Tibial artery (tissue), 4 donors: ENCODE results near the gene DUSP11.
A peak's percentile ranks its signal among the peaks of the same experiment; 100 is the strongest.

Source experiments
- DNase-seq, 2 donors: peaks; one replicate each; pipeline ENCODE4 v3.0.0-alpha.2; 2019
- H3K27ac ChIP-seq, 2 donors: fragments of 200-600 bp; sonication (generic) in 1 of 2; 1 replicate in 1 of 2; 2 replicates in 1 of 2; pipeline ENCODE4 v1.5.1; 2018 to 2019; ENCODE audit warnings: mild to moderate bottlenecking in 1 of 2
- H3K27me3 ChIP-seq, 2 donors: fragments of 200-600 bp; sonication (generic) in 1 of 2; one replicate each; pipeline versions ENCODE4 v1.5.1 to v1.6.0; 2016 to 2019
- H3K36me3 ChIP-seq, 3 donors: fragments of 200-600 bp; sonication (generic) in 2 of 3; one replicate each; pipeline ENCODE4 v1.5.1; 2016 to 2019; ENCODE audit warnings: mild to moderate bottlenecking in 2 of 3
- H3K4me1 ChIP-seq, 4 donors: fragments of 200-600 bp; sonication (generic) in 2 of 4; 1 replicate in 3 of 4; 2 replicates in 1 of 4; pipeline ENCODE4 v1.5.1; 2016 to 2019
- H3K4me3 ChIP-seq, 2 donors: fragments of 200-600 bp; sonication (generic) in 1 of 2; 1 replicate in 1 of 2; 2 replicates in 1 of 2; pipeline ENCODE4 v1.5.1; 2018 to 2019; ENCODE audit warnings: mild to moderate bottlenecking in 2 of 2
- H3K9me3 ChIP-seq, 3 donors: fragments of 200-600 bp; sonication (generic) in 1 of 3; one replicate each; pipeline ENCODE4 v1.5.1; 2016 to 2019
- intact Hi-C: fragments of 100-400 bp; cut with DNase I; formaldehyde crosslinking; loops from one replicate; pipeline ENCODE4 v1.15.0; 2023; ENCODE audit warnings: low total_unique reads
- TF ChIP-seq, protein P1 (sequence below), 2 experiments: fragments of 200-600 bp in 1 of 2; fragments of 450-650 bp in 1 of 2; IDR thresholded peaks; one replicate each; pipeline ENCODE4 v1.5.1; 2017 to 2019; ENCODE audit warnings: antibody characterized with exemption in 2 of 2, mild to moderate bottlenecking in 1 of 2, moderate library complexity in 1 of 2

The DUSP11 gene

DNA sequence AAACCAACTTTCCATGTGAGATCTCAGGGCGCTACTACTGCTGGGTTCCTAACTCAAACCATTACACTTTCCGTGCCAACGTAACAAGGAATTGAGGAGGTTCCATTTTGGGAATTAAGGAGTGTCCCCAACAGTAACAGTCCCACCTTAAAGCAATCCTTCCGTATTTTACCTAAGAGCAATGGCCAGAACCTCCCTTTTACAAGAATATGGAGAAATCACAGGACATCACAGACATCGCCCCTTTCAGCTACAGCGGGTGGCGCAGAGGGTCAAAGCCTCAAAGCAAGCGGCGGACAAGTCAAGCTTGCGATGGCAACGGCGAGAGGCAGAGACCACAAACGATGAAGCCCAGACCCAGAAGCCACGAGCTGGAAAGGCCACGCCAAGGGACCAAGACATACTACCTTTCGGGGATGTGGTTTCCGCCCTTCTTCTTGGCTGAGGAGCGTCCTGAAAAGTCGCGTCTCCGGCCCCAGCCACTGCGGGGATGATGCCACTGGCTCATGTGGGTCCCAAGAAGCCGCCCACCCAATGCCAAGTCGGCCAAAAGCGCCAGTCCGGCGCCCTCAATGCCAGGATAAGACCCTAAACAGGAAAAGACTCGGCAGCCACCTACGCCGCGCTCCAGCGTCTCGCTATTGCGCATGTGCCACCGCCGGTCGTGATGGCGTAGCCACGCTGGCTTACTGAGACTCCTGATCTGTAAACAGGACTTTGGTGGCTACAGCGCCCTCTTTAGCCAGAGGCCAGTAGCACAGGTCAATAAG is at the start of gene DUSP11:
TSS of gene DUSP11 (minus strand) at position 637 of the 770 bp plus-strand sequence. CDS start at position 508, 129 bp downstream.
- peaks cover 16 to 24% (median 21%) of the 10 kb centered on the region in 3 donors for H3K36me3 ChIP-seq
- H3K4me3 ChIP-seq, result peak within 1 kb of the TSS; percentile 79 to 97
- no peaks in the 10 kb centered on the region for H3K9me3 ChIP-seq
- TF ChIP-seq, protein P1, sequence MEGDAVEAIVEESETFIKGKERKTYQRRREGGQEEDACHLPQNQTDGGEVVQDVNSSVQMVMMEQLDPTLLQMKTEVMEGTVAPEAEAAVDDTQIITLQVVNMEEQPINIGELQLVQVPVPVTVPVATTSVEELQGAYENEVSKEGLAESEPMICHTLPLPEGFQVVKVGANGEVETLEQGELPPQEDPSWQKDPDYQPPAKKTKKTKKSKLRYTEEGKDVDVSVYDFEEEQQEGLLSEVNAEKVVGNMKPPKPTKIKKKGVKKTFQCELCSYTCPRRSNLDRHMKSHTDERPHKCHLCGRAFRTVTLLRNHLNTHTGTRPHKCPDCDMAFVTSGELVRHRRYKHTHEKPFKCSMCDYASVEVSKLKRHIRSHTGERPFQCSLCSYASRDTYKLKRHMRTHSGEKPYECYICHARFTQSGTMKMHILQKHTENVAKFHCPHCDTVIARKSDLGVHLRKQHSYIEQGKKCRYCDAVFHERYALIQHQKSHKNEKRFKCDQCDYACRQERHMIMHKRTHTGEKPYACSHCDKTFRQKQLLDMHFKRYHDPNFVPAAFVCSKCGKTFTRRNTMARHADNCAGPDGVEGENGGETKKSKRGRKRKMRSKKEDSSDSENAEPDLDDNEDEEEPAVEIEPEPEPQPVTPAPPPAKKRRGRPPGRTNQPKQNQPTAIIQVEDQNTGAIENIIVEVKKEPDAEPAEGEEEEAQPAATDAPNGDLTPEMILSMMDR (IDR thresholded peaks at IDR 0.05), result peak; percentile 90 to 94
- H3K4me1 ChIP-seq, result peaks cover 0 to 18% (median 11%) of the 10 kb centered on the region in 4 donors
- DNase-seq, result peak; percentile 96 to 97
- H3K27me3 ChIP-seq, result peaks cover 0 to 2% of the 10 kb centered on the region in 2 donors
- H3K27ac ChIP-seq, result peak within 1 kb of the TSS; percentile 89 to 95
- intact Hi-C loops, result no loop called here

DNA sequence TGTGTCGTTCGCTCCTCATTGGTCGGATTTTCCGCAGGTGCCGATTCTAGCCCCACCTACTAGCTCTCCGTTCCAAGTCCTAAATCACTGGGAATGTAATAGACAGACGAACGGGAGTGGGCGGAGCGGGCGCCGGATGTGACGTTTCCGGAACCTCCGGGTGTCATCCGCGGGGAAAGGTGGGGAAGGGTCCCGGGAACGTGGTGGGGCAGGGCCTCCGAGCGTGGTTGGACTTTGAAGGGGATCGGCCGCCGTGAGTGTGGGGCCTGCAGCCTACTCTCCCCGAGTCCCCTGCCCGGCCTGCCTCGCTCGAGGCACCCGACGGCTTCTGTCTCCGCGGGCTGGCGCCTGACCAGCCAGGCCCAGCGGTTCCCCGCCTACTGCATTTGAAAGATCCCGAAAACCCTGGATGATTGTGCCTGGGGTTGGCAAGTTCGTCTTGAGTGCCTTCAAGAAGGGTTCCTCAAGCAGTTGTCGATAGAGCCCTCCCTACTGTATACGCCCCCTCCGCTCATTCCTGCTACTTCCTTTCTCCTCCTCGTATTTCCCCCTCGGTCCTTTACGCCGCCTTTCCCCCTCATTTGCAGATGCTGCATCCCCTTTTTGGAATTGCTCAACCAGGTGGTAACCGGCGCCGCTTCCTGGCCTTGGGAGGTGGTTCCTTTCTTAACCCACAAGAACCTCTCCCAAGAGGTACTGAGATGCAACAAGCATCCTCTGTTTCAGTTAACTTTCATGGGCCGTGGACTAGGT is 49.1 kb upstream of the DUSP11 start, which contains the start of gene STAMBP:
TSS of gene STAMBP (plus strand) at position 144 of the 753 bp plus-strand sequence. CDS start 1,896 bp downstream, outside the sequence.
- Histone ChIP-seq H3K36me3 (peaks cover 10 to 29% (median 15%) of the 10 kb centered on the region in 3 donors), H3K4me1 (peaks cover 0 to 43% (median 21%) of the 10 kb centered on the region in 4 donors), H3K27me3 (no peaks in the 10 kb centered on the region), H3K27ac (peak within 1 kb of the TSS; percentile 92 to 94), H3K9me3 (no peaks in the 10 kb centered on the region), H3K4me3 (peak within 1 kb of the TSS; percentile 72 to 82)
- intact Hi-C loops, result loop anchor here (10.0 kb wide), 3 partner anchors 96 to 506 kb away; partner anchors contain the start of gene DGUOK
- TF ChIP-seq, protein P1 (IDR thresholded peaks at IDR 0.05), result no peak
- peak; percentile 97 to 98 for DNase-seq

DNA sequence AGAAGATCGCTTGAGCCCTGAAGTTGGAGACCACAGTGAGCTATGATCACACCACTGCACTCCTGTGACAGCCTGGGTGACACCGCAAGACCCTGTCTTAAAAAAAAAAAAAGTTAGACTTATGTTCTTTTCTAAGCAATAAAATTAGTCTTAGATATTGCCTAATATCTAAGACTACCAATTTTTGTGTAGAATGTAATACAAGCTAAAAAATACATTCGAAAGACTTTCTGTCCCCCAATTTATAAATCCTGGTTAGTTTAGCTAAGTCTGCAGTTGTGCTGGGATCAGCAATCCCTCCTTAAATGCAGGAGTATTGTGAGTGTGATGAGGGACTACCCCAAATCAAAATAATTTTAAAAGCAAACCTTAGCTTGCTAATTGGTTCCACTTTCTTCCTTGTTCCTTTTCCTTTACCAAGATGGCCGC is 48.5 kb upstream of the DUSP11 start:
- no peaks in the 10 kb centered on the region for H3K9me3 ChIP-seq
- DNase-seq, result no peak
- no peaks in the 10 kb centered on the region for H3K27me3 ChIP-seq
- intact Hi-C loops, result loop anchor here (10.0 kb wide), 3 partner anchors 96 to 506 kb away; partner anchors contain the start of gene DGUOK
- TF ChIP-seq, protein P1 (IDR thresholded peaks at IDR 0.05), result no peak
- H3K4me1 ChIP-seq, result peaks cover 0 to 41% (median 21%) of the 10 kb centered on the region in 4 donors
- H3K27ac ChIP-seq, result peak overlapping the region; percentile 92 to 94
- peak overlapping the region; percentile 72 to 82 for H3K4me3 ChIP-seq
- H3K36me3 ChIP-seq, result peaks cover 6 to 23% (median 11%) of the 10 kb centered on the region in 3 donors

DNA sequence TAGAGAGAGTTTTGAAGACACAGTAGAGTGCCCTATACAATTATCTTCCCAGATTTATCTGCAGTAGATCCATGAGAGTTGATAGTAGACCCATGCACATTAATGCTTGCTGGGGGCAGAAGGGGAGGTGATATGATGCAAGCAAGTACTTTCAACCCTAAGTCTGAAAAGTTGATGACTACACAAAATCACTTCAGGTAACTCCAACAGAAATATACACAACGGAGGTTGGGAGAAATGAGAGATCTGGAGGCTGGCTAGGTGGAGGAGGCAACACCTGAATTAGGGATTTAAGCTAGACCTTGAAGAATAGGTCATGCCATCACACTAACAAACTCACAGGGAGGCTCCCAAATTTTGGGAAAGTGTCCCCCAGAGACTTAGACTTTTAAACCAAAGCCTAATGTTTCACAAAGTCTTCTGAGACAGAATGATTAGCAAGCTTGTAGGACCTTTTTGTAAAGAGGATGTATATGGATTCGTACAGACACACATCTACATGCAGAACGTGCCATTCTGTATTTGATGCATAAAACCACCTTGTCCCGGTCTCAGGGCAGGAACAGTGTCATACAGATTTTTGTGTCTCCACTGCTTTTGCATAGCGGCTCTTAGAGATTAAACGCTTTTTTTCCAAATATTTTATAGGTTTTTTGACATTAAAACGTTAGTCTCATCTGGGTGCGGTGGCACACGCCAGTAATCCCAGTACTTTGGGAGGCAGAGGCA is 47.9 kb upstream of the DUSP11 start:
- peak overlapping the region; percentile 92 to 94 for H3K27ac ChIP-seq
- peaks cover 0 to 35% (median 16%) of the 10 kb centered on the region in 4 donors for H3K4me1 ChIP-seq
- no peaks in the 10 kb centered on the region for H3K9me3 ChIP-seq
- H3K36me3 ChIP-seq, result peaks cover 6 to 19% (median 8%) of the 10 kb centered on the region in 3 donors
- no peak for DNase-seq
- intact Hi-C loops, result loop anchor here (10.0 kb wide), 3 partner anchors 97 to 507 kb away; partner anchors contain the start of gene DGUOK
- no peaks in the 10 kb centered on the region for H3K27me3 ChIP-seq
- H3K4me3 ChIP-seq, result peak overlapping the region; percentile 72 to 82
- TF ChIP-seq, protein P1 (IDR thresholded peaks at IDR 0.05), result no peak

DNA sequence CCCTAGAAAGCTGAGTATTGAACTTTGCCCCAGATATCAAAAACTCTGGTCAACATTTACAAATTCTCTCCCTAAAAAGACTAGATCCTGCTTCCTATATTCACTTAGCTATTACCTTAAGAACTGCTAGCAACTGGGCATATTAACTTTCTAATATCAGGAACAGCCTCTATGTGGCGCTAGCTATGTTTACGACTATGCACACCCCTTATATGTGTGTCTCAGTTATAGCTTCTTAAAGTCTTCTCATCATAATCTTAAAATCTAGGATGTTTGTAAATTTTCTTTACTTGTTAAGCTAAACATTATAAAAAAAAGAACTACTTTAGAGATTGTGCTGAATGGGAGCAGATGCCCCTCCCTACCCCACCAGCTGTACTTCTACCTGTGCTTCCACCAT is 47.1 kb upstream of the DUSP11 start:
- Histone ChIP-seq H3K4me3 (no peak overlapping the region), H3K4me1 (peaks cover 0 to 28% (median 13%) of the 10 kb centered on the region in 4 donors), H3K9me3 (no peaks in the 10 kb centered on the region), H3K27me3 (no peaks in the 10 kb centered on the region), H3K36me3 (peaks cover 0 to 14% (median under 1%) of the 10 kb centered on the region in 3 donors), H3K27ac (no peak overlapping the region)
- no peak for DNase-seq
- intact Hi-C loops, result loop anchor here (10.0 kb wide), 3 partner anchors 98 to 508 kb away; partner anchors contain the start of gene DGUOK
- TF ChIP-seq, protein P1 (IDR thresholded peaks at IDR 0.05), result no peak
